MG63 (cell line): Measurements from ENCODE around the gene P2RY12. TPM values are rescaled to one million over a fixed set of nuclear protein-coding genes. Genes with fewer than 3 reads are reported as not detected.

Experiments
- DNase-seq: peaks from one replicate; pipeline ENCODE4 v3.0.0-alpha.2; 2020
- H3K27me3 ChIP-seq: fragments of 250-450 bp; sonication (Bioruptor Pico); 2 replicates; pipeline ENCODE4 v1.5.1; 2020; ENCODE audit warnings: mild to moderate bottlenecking, moderate library complexity
- H3K36me3 ChIP-seq: fragments of 250-450 bp; sonication (Bioruptor Pico); 2 replicates; pipeline ENCODE4 v1.5.1; 2020; ENCODE audit warnings: mild to moderate bottlenecking, moderate library complexity
- H3K4me3 ChIP-seq: fragments of 250-450 bp; sonication (Bioruptor Pico); 2 replicates; pipeline ENCODE4 v1.5.1; 2020; ENCODE audit warnings: mild to moderate bottlenecking, moderate library complexity
- H3K9me3 ChIP-seq: fragments of 250-450 bp; sonication (Bioruptor Pico); 2 replicates; pipeline ENCODE4 v1.5.1; 2020; ENCODE audit warnings: mild to moderate bottlenecking, moderate library complexity
- total RNA-seq: library from RNA; depleted of rRNA; stranded (reverse); fragments of >200 nt; shearing (Covaris generic); gene quantifications from 2 replicates; pipeline ENCODE4 v1.2.3, GENCODE V29; 2014; ENCODE audit warnings: low replicate concordance; rRNA removed

P2RY12 gene
- total RNA-seq, result not detected in 2 replicates

- DNase-seq, result no peak
- Histone ChIP-seq H3K36me3 (no peaks in the 10 kb centered on the region), H3K9me3 (no peaks in the 10 kb centered on the region), H3K4me3 (no peak within 1 kb of the TSS), H3K27me3 (no peaks in the 10 kb centered on the region)
These were observed at the start of gene P2RY12 for GRCh38 chr3:151384741-151385174. Gene P2RY12, minus strand, starts transcription at chr3:151384753. Its CDS starts 45,908 bp downstream, at chr3:151338845.

GRCh38 chr3:151432616-151433372 lies 48.2 kb upstream of the P2RY12 start:
- H3K4me3 ChIP-seq, result no peak overlapping the region
- H3K36me3 ChIP-seq, result no peaks in the 10 kb centered on the region
- no peaks in the 10 kb centered on the region; the same call in 1 of the 2 replicates for H3K9me3 ChIP-seq
- H3K27me3 ChIP-seq, result no peaks in the 10 kb centered on the region
- DNase-seq, result no peak

- DNase-seq, result no peak
- H3K9me3 ChIP-seq, result no peaks in the 10 kb centered on the region; the same call in 1 of the 2 replicates
- no peaks in the 10 kb centered on the region for H3K27me3 ChIP-seq
These were observed 47.4 kb upstream of the P2RY12 start for GRCh38 chr3:151431940-151432339.

GRCh38 chr3:151430821-151431484 lies 46.4 kb upstream of the P2RY12 start:
- H3K27me3 ChIP-seq, result no peaks in the 10 kb centered on the region

More at GRCh38 chr3:151431940-151432339, 47.4 kb upstream of the P2RY12 start:
- Histone ChIP-seq H3K4me3 (no peak overlapping the region), H3K36me3 (no peaks in the 10 kb centered on the region)

GRCh38 chr3:151428386-151428785 lies 43.8 kb upstream of the P2RY12 start:
- Histone ChIP-seq H3K4me3 (no peak overlapping the region), H3K36me3 (no peaks in the 10 kb centered on the region), H3K27me3 (no peaks in the 10 kb centered on the region), H3K9me3 (no peaks in the 10 kb centered on the region; the same call in 1 of the 2 replicates)
- peak; percentile 61 for DNase-seq

More at GRCh38 chr3:151430821-151431484, 46.4 kb upstream of the P2RY12 start:
- H3K4me3 ChIP-seq, result no peak overlapping the region
- DNase-seq, result no peak
- H3K36me3 ChIP-seq, result no peaks in the 10 kb centered on the region
- no peaks in the 10 kb centered on the region; the same call in 1 of the 2 replicates for H3K9me3 ChIP-seq

GRCh38 chr3:151426341-151426657 lies 41.7 kb upstream of the P2RY12 start:
- Histone ChIP-seq H3K4me3 (no peak overlapping the region), H3K27me3 (no peaks in the 10 kb centered on the region), H3K36me3 (no peaks in the 10 kb centered on the region), H3K9me3 (no peaks in the 10 kb centered on the region)
- no peak for DNase-seq

GRCh38 chr3:151425627-151426340 lies 41.2 kb upstream of the P2RY12 start:
- H3K27me3 ChIP-seq, result no peaks in the 10 kb centered on the region
- no peak overlapping the region for H3K4me3 ChIP-seq
- H3K36me3 ChIP-seq, result no peaks in the 10 kb centered on the region
- no peak for DNase-seq
- no peaks in the 10 kb centered on the region for H3K9me3 ChIP-seq

GRCh38 chr3:151423091-151423490 lies 38.5 kb upstream of the P2RY12 start:
- DNase-seq, result no peak
- H3K36me3 ChIP-seq, result no peaks in the 10 kb centered on the region
- H3K4me3 ChIP-seq, result no peak overlapping the region
- no peaks in the 10 kb centered on the region for H3K27me3 ChIP-seq
- no peaks in the 10 kb centered on the region for H3K9me3 ChIP-seq

- no peak for DNase-seq
- Histone ChIP-seq H3K4me3 (no peak overlapping the region), H3K27me3 (no peaks in the 10 kb centered on the region), H3K36me3 (no peaks in the 10 kb centered on the region), H3K9me3 (no peaks in the 10 kb centered on the region)
These were observed 37.4 kb upstream of the P2RY12 start for GRCh38 chr3:151421938-151422337.

- no peaks in the 10 kb centered on the region for H3K27me3 ChIP-seq
- H3K36me3 ChIP-seq, result no peaks in the 10 kb centered on the region
- no peak for DNase-seq
- H3K9me3 ChIP-seq, result no peaks in the 10 kb centered on the region
- H3K4me3 ChIP-seq, result no peak overlapping the region
These were observed 35.3 kb upstream of the P2RY12 start for GRCh38 chr3:151419806-151420205.

GRCh38 chr3:151415289-151415688 lies 30.7 kb upstream of the P2RY12 start:
- Histone ChIP-seq H3K9me3 (no peaks in the 10 kb centered on the region; the same call in 1 of the 2 replicates), H3K4me3 (no peak overlapping the region)
- DNase-seq, result no peak

GRCh38 chr3:151412989-151413388 lies 28.4 kb upstream of the P2RY12 start:
- DNase-seq, result no peak
- H3K9me3 ChIP-seq, result no peaks in the 10 kb centered on the region; the same call in 1 of the 2 replicates

More at GRCh38 chr3:151415289-151415688, 30.7 kb upstream of the P2RY12 start:
- H3K27me3 ChIP-seq, result no peaks in the 10 kb centered on the region
- no peaks in the 10 kb centered on the region for H3K36me3 ChIP-seq

GRCh38 chr3:151410891-151411559 lies 26.5 kb upstream of the P2RY12 start:
- no peaks in the 10 kb centered on the region; the same call in 1 of the 2 replicates for H3K9me3 ChIP-seq
- no peak overlapping the region for H3K4me3 ChIP-seq
- no peak for DNase-seq
- no peaks in the 10 kb centered on the region for H3K36me3 ChIP-seq
- no peaks in the 10 kb centered on the region for H3K27me3 ChIP-seq

More at GRCh38 chr3:151412989-151413388, 28.4 kb upstream of the P2RY12 start:
- H3K4me3 ChIP-seq, result no peak overlapping the region
- H3K27me3 ChIP-seq, result no peaks in the 10 kb centered on the region
- no peaks in the 10 kb centered on the region for H3K36me3 ChIP-seq

- DNase-seq, result no peak
- Histone ChIP-seq H3K27me3 (no peaks in the 10 kb centered on the region), H3K9me3 (no peaks in the 10 kb centered on the region), H3K4me3 (no peak overlapping the region), H3K36me3 (no peaks in the 10 kb centered on the region)
These were observed 23.4 kb upstream of the P2RY12 start for GRCh38 chr3:151407928-151408327.

GRCh38 chr3:151404316-151404715 lies 19.8 kb upstream of the P2RY12 start:
- Histone ChIP-seq H3K4me3 (no peak overlapping the region), H3K36me3 (no peaks in the 10 kb centered on the region), H3K9me3 (no peaks in the 10 kb centered on the region), H3K27me3 (no peaks in the 10 kb centered on the region)
- no peak for DNase-seq

- DNase-seq, result no peak
- no peak overlapping the region for H3K4me3 ChIP-seq
- H3K36me3 ChIP-seq, result no peaks in the 10 kb centered on the region
- H3K27me3 ChIP-seq, result no peaks in the 10 kb centered on the region
- H3K9me3 ChIP-seq, result no peaks in the 10 kb centered on the region
These were observed 18.7 kb upstream of the P2RY12 start for GRCh38 chr3:151403246-151403645.
